K562 (cell line): ENCODE results near the gene CPPED1. TPM values are rescaled to one million over a fixed set of nuclear protein-coding genes. Genes with fewer than 3 reads are reported as not detected.

ENCODE experiments used
- CBX8 ChIP-seq: fragments of 200-600 bp; sonication (generic); IDR thresholded peaks from 2 replicates; pipeline ENCODE4 v1.6.1; 2012; ENCODE audit warnings: borderline replicate concordance, mixed run types, low read depth, mild to moderate bottlenecking, moderate library complexity, mixed read lengths, low read length, control low read depth, inconsistent platforms; ENCODE audit not compliant: poor library complexity, severe bottlenecking; ENCODE audit errors: extremely low read depth
- CC2D1A ChIP-seq: fragments of 450-650 bp; IDR thresholded peaks from 2 replicates; pipeline ENCODE4 v1.6.1; 2017; ENCODE audit warnings: mild to moderate bottlenecking
- FOXJ3 ChIP-seq: sonication (generic); formaldehyde crosslinking; IDR thresholded peaks from 2 replicates; pipeline ENCODE4 v1.4.0; 2020; ENCODE audit warnings: mild to moderate bottlenecking, missing genetic modification reagents
- HDAC2 ChIP-seq: fragments of 450-650 bp; IDR thresholded peaks from 2 replicates; pipeline ENCODE4 v1.6.1; 2016; ENCODE audit warnings: mild to moderate bottlenecking
- HMGXB4 ChIP-seq: sonication (generic); formaldehyde crosslinking; IDR thresholded peaks from 2 replicates; pipeline ENCODE4 v1.8.1; 2023; ENCODE audit warnings: mild to moderate bottlenecking, missing genetic modification reagents
- MTA3 ChIP-seq: fragments of 450-650 bp; formaldehyde crosslinking; IDR thresholded peaks from 2 replicates; pipeline ENCODE4 v1.6.1; 2017; ENCODE audit warnings: mild to moderate bottlenecking, borderline replicate concordance
- MTF1 ChIP-seq: fragments of 250-450 bp; sonication (Bioruptor Pico); IDR thresholded peaks from 2 replicates; pipeline ENCODE4 v1.9.0; 2021; ENCODE audit warnings: moderate library complexity, mild to moderate bottlenecking, inconsistent platforms, borderline replicate concordance
- NFATC3 ChIP-seq: fragments of 450-650 bp; IDR thresholded peaks from 2 replicates; pipeline ENCODE4 v1.6.1; 2017; ENCODE audit warnings: mild to moderate bottlenecking
- RBBP5 ChIP-seq: fragments of 200-600 bp; sonication (generic); IDR thresholded peaks from 2 replicates; pipeline ENCODE4 v1.6.1; 2012; ENCODE audit warnings: borderline replicate concordance, mild to moderate bottlenecking, low read length, control low read depth, inconsistent platforms; ENCODE audit not compliant: insufficient read depth, poor library complexity, severe bottlenecking
- RREB1 ChIP-seq: fragments of 250-450 bp; sonication (Bioruptor Pico); IDR thresholded peaks from 2 replicates; pipeline ENCODE4 v1.4.0; 2020
- TCF7 ChIP-seq: sonication (generic); IDR thresholded peaks from 2 replicates; pipeline ENCODE4 v1.6.1; 2016; ENCODE audit warnings: antibody characterized with exemption, borderline replicate concordance
- TSC22D4 ChIP-seq: fragments of 450-650 bp; IDR thresholded peaks from 2 replicates; pipeline ENCODE4 v1.6.1; 2016; ENCODE audit warnings: missing genetic modification characterization, missing biosample characterization, control low read depth
- ZNF12 ChIP-seq: sonication (generic); formaldehyde crosslinking; IDR thresholded peaks from 2 replicates; pipeline ENCODE4 v1.4.0; 2020; ENCODE audit warnings: mild to moderate bottlenecking, missing genetic modification reagents
- ZNF121 ChIP-seq: sonication (generic); formaldehyde crosslinking; conservative IDR thresholded peaks from 2 replicates; pipeline ENCODE4 v1.8.0; 2022; ENCODE audit warnings: missing genetic modification reagents
- ZNF277 ChIP-seq: fragments of 250-450 bp; sonication (Bioruptor Pico); IDR thresholded peaks from 2 replicates; pipeline ENCODE4 v1.8.0; 2022; ENCODE audit warnings: inconsistent platforms, mild to moderate bottlenecking, moderate library complexity, borderline replicate concordance
- polyA plus RNA-seq, 8 experiments: library from polyadenylated mRNA; depleted of rRNA in 4 of 8; stranded (reverse) in 5 of 8; unstranded in 3 of 8; fragments of >200 nt; fragmentation: Nextera tagmentation in 2 of 8; fragmentation: Illumina TruSeq in 1 of 8; extraction: Ambion mirVana in 2 of 8; extraction: Trizol in 1 of 8; gene quantifications; 2 replicates each; pipeline versions ENCODE4 v1.2.1 to v1.2.3, GENCODE V29; 2011 to 2014; ENCODE audit warnings: inconsistent platforms in 1 of 8, missing spikeins in 1 of 8
- total RNA-seq, 7 experiments: library from RNA; depleted of rRNA in 6 of 7; stranded (reverse); fragments of >200 nt in 6 of 7; fragmentation: Illumina TruSeq in 2 of 7; extraction: Trizol in 2 of 7; gene quantifications; 2 replicates each; pipeline versions ENCODE4 v1.2.1 to v1.2.3, GENCODE V29; 2011 to 2021; ENCODE audit warnings: low replicate concordance in 1 of 7
- TF ChIP-seq, protein P1 (sequence below): fragments of 450-650 bp; IDR thresholded peaks from 2 replicates; pipeline ENCODE4 v1.6.1; 2018; ENCODE audit not compliant: partially characterized antibody

The CPPED1 gene
- total and polyA plus RNA-seq, 9 of the 15 experiments (the other 6 are each of a cell fraction or from before 2014, with no cell fraction given) = 7.5 to 25.7 (median 16.9) TPM

- no peak for TF ChIP-seq ZNF277 (CRISPR knock-in tag)
- no peak for TF ChIP-seq TSC22D4
- TF ChIP-seq ZNF12 (CRISPR knock-in tag) = no peak
- peak; percentile 97 for TF ChIP-seq MTF1 (CRISPR knock-in tag)
- TF ChIP-seq, protein P1, sequence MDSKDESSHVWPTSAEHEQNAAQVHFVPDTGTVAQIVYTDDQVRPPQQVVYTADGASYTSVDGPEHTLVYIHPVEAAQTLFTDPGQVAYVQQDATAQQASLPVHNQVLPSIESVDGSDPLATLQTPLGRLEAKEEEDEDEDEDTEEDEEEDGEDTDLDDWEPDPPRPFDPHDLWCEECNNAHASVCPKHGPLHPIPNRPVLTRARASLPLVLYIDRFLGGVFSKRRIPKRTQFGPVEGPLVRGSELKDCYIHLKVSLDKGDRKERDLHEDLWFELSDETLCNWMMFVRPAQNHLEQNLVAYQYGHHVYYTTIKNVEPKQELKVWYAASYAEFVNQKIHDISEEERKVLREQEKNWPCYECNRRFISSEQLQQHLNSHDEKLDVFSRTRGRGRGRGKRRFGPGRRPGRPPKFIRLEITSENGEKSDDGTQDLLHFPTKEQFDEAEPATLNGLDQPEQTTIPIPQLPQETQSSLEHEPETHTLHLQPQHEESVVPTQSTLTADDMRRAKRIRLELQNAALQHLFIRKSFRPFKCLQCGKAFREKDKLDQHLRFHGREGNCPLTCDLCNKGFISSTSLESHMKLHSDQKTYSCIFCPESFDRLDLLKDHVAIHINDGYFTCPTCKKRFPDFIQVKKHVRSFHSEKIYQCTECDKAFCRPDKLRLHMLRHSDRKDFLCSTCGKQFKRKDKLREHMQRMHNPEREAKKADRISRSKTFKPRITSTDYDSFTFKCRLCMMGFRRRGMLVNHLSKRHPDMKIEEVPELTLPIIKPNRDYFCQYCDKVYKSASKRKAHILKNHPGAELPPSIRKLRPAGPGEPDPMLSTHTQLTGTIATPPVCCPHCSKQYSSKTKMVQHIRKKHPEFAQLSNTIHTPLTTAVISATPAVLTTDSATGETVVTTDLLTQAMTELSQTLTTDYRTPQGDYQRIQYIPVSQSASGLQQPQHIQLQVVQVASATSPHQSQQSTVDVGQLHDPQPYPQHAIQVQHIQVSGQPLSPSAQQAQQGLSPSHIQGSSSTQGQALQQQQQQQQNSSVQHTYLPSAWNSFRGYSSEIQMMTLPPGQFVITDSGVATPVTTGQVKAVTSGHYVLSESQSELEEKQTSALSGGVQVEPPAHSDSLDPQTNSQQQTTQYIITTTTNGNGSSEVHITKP = no peak
- no peak for TF ChIP-seq CC2D1A
- TF ChIP-seq FOXJ3 (CRISPR knock-in tag) = no peak
- peak; percentile 96 for TF ChIP-seq RREB1
- TF ChIP-seq HMGXB4 = no peak
- TF ChIP-seq CBX8 = no peak
- no peak for TF ChIP-seq HDAC2
- no peak for TF ChIP-seq TCF7
- TF ChIP-seq RBBP5 = no peak
- no peak for TF ChIP-seq NFATC3
- no peak for TF ChIP-seq MTA3
- TF ChIP-seq ZNF121 = no peak
These were observed 192.6 kb downstream of the CPPED1 start (continued) for GRCh38 chr16:12611006-12611477.
